Measurements from ENCODE around the gene MYL7. TPM values are rescaled to one million over a fixed set of nuclear protein-coding genes. Genes with fewer than 3 reads are reported as not detected.

MYL7 gene
- total and polyA plus RNA-seq, 2 donors (not counting 3 experiments of a cell fraction or from before 2014, with no cell fraction given) = not detected

DNA sequence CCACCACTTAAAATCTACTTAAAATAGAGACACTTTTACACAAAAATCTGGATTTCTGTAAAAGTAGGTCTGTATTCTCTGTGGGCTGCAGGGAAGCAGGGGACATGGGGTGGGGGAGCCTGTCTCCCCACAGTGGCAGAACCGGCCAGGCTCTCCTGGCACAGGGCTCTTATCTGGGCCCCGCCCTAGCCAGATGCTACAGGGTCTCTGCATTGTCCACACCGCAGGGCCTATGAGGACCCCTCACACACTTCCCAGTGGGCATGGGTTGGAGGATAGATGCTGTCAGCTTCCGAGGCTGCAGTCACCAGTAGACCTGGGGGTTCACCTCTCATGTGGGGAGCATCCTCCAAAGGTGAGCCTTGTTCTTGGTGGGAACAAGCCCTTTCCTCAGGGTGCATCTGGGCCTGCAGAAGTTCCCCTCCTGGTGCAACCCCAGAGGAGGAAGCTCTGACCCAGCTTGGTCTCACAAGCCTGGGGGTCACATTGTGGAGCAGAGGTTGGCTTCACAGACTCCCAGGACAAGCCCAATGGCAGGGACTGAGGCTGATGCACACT is 15.4 kb upstream of the MYL7 start:
- H3K9me3 ChIP-seq (replicated peaks; ENCODE audit: control insufficient read depth, insufficient read depth, low read length) = no peaks in the 10 kb centered on the region
- no peak overlapping the region for H3K4me2 ChIP-seq (ENCODE audit: insufficient read depth, low read length)
- BruUV-seq (replicated peaks) = no TSS peak
- no peak overlapping the region for H3K27ac ChIP-seq (ENCODE audit: insufficient read depth, low read depth, low read length)
- intact Hi-C loops (cut with micrococcal nuclease) = no loop called here
- no peaks in the 10 kb centered on the region for H3K79me2 ChIP-seq (ENCODE audit: control insufficient read depth, insufficient read depth, low read length)
- CTCF ChIA-PET = no interaction called here
- FAIRE-seq (no peak), DNase-seq (ENCODE audit: low read depth, low spot score) (no peak)
- TF ChIP-seq GATA2 (IDR thresholded peaks at IDR 0.05; ENCODE audit: insufficient read depth, insufficient read length, low read depth, low read length) (no peak), JUN (IDR thresholded peaks at IDR 0.05; ENCODE audit: borderline replicate concordance, insufficient read depth, insufficient read length, low read depth) (no peak), POLR2AphosphoS5 (IDR thresholded peaks at IDR 0.05; ENCODE audit: insufficient read depth, low read depth, low read length) (no peak), POLR2A (IDR thresholded peaks at IDR 0.05; ENCODE audit: low read depth, low read length) (no peak), MYC (IDR thresholded peaks at IDR 0.05; ENCODE audit: low read depth, low read length) (no peak), EZH2 (IDR thresholded peaks at IDR 0.05; ENCODE audit: borderline replicate concordance, low read depth, low read length, severe bottlenecking) (no peak), FOS (IDR thresholded peaks at IDR 0.05; ENCODE audit: borderline replicate concordance, insufficient read depth, low read length) (no peak)
- TF ChIP-seq, protein P1, sequence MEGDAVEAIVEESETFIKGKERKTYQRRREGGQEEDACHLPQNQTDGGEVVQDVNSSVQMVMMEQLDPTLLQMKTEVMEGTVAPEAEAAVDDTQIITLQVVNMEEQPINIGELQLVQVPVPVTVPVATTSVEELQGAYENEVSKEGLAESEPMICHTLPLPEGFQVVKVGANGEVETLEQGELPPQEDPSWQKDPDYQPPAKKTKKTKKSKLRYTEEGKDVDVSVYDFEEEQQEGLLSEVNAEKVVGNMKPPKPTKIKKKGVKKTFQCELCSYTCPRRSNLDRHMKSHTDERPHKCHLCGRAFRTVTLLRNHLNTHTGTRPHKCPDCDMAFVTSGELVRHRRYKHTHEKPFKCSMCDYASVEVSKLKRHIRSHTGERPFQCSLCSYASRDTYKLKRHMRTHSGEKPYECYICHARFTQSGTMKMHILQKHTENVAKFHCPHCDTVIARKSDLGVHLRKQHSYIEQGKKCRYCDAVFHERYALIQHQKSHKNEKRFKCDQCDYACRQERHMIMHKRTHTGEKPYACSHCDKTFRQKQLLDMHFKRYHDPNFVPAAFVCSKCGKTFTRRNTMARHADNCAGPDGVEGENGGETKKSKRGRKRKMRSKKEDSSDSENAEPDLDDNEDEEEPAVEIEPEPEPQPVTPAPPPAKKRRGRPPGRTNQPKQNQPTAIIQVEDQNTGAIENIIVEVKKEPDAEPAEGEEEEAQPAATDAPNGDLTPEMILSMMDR (IDR thresholded peaks at IDR 0.05; ENCODE audit: extremely low read depth in 1 of 2, insufficient read depth in 1 of 2, low read depth in 1 of 2, low read length in 2 of 2) = no peak
- TF ChIP-seq, protein P2, sequence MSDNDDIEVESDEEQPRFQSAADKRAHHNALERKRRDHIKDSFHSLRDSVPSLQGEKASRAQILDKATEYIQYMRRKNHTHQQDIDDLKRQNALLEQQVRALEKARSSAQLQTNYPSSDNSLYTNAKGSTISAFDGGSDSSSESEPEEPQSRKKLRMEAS (IDR thresholded peaks at IDR 0.05; ENCODE audit: insufficient read depth, insufficient read length) = no peak
- no peaks in the 10 kb centered on the region for H3K36me3 ChIP-seq (ENCODE audit: control insufficient read depth in 2 of 2, extremely low read depth in 1 of 2, insufficient read depth in 2 of 2, low read length in 2 of 2)
- no peaks in the 10 kb centered on the region for H3K4me1 ChIP-seq (ENCODE audit: control insufficient read depth, extremely low read depth, insufficient read depth, low read length)
- H4K20me1 ChIP-seq (replicated peaks; ENCODE audit: control insufficient read depth, extremely low read depth, insufficient read depth, low read length) = no peaks in the 10 kb centered on the region
- no peak overlapping the region for H3K4me3 ChIP-seq (replicated peaks in 1 of 3; ENCODE audit: insufficient read depth in 1 of 3, low read depth in 1 of 3, low read length in 3 of 3)
- no peak overlapping the region for H2AFZ ChIP-seq (ENCODE audit: low read depth, low read length)
- H3K9me1 ChIP-seq (replicated peaks; ENCODE audit: control insufficient read depth, extremely low read depth, insufficient read depth, low read length) = no peaks in the 10 kb centered on the region
- H3K9ac ChIP-seq (replicated peaks; ENCODE audit: extremely low read depth, insufficient read depth, low read length) = no peak overlapping the region
- POLR2A ChIA-PET = no interaction called here
- peaks cover 0 to 2% of the 10 kb centered on the region in 2 experiments for H3K27me3 ChIP-seq (ENCODE audit: control insufficient read depth in 2 of 2, insufficient read depth in 2 of 2, low read length in 2 of 2)
- dilution Hi-C loops (cut with MboI; ENCODE audit: extremely low pct_ligation_motif_present, low sequenced_read_pairs) = no loop called here

Measured in endothelial cell of umbilical vein (primary cell).